K562 (cell line): ENCODE measurements around the gene CZIB. TPM values are rescaled to one million over a fixed set of nuclear protein-coding genes. Genes with fewer than 3 reads are reported as not detected.

Source experiments
- CREM ChIP-seq: IDR thresholded peaks from 2 replicates; pipeline ENCODE4 v1.6.1; 2014; ENCODE audit warnings: antibody characterized with exemption, low read depth
- CUX1 ChIP-seq: fragments of 200-800 bp; sonication (Bioruptor generic); IDR thresholded peaks from 2 replicates; pipeline ENCODE4 v1.6.1; 2016; ENCODE audit warnings: missing genetic modification characterization, missing compliant biosample characterization
- EHMT2 ChIP-seq: fragments of 450-650 bp; IDR thresholded peaks from 2 replicates; pipeline ENCODE4 v1.6.1; 2018; ENCODE audit warnings: antibody characterized with exemption
- ELF2 ChIP-seq: fragments of 250-450 bp; sonication (Bioruptor Pico); IDR thresholded peaks from 2 replicates; pipeline ENCODE4 v1.5.0; 2021; ENCODE audit warnings: mild to moderate bottlenecking
- FIP1L1 ChIP-seq: fragments of 200-400 bp; formaldehyde crosslinking; IDR thresholded peaks from 2 replicates; pipeline ENCODE4 v1.6.1; 2018; ENCODE audit warnings: mild to moderate bottlenecking, low read depth, low read length; ENCODE audit not compliant: poor library complexity, severe bottlenecking
- FOXM1 ChIP-seq, 2 experiments: fragments of 450-650 bp in 1 of 2; sonication (generic) in 1 of 2; formaldehyde crosslinking in 1 of 2; IDR thresholded peaks; 2 replicates each; pipeline versions ENCODE4 v1.6.1 to v1.9.0; 2017 to 2022; ENCODE audit warnings: low read depth in 2 of 2, mild to moderate bottlenecking in 2 of 2, missing genetic modification reagents in 1 of 2, moderate library complexity in 1 of 2
- HMG20A ChIP-seq: fragments of 450-650 bp; formaldehyde crosslinking; conservative IDR thresholded peaks from 2 replicates; pipeline ENCODE4 v1.4.0; 2020; ENCODE audit warnings: mild to moderate bottlenecking, mixed read lengths
- MITF ChIP-seq: IDR thresholded peaks from 2 replicates; pipeline ENCODE4 v1.6.1; 2014; ENCODE audit warnings: antibody characterized with exemption
- MTA3 ChIP-seq: fragments of 450-650 bp; formaldehyde crosslinking; IDR thresholded peaks from 2 replicates; pipeline ENCODE4 v1.6.1; 2017; ENCODE audit warnings: mild to moderate bottlenecking, borderline replicate concordance
- NFIC ChIP-seq: fragments of 450-650 bp; IDR thresholded peaks from 2 replicates; pipeline ENCODE4 v1.6.1; 2017; ENCODE audit warnings: mild to moderate bottlenecking, inconsistent platforms
- PRPF4 ChIP-seq: fragments of 200-400 bp; formaldehyde crosslinking; IDR thresholded peaks from one replicate; pipeline ENCODE4 v1.6.1; 2017; ENCODE audit warnings: low read length, low read depth, mild to moderate bottlenecking; ENCODE audit not compliant: insufficient read depth, poor library complexity, severe bottlenecking
- RAD21 ChIP-seq, 2 experiments: fragments of 250-450 bp in 1 of 2; fragments of 450-650 bp in 1 of 2; sonication (Bioruptor Pico) in 1 of 2; formaldehyde crosslinking in 1 of 2; IDR thresholded peaks in 1 of 2; conservative IDR thresholded peaks in 1 of 2; 2 replicates each; pipeline versions ENCODE4 v1.4.0 to v1.8.0; 2020 to 2022; ENCODE audit warnings: mild to moderate bottlenecking in 2 of 2, moderate library complexity in 1 of 2
- RBM15 ChIP-seq: fragments of 200-400 bp; formaldehyde crosslinking; IDR thresholded peaks from 2 replicates; pipeline ENCODE4 v1.6.1; 2018; ENCODE audit warnings: mild to moderate bottlenecking, low read length, moderate library complexity; ENCODE audit not compliant: insufficient read depth
- RHOXF2B ChIP-seq: fragments of 250-450 bp; sonication (Bioruptor Pico); conservative IDR thresholded peaks from 2 replicates; pipeline ENCODE4 v1.5.1; 2021
- TRIM28 ChIP-seq: fragments of 450-650 bp; IDR thresholded peaks from 2 replicates; pipeline ENCODE4 v1.6.1; 2017
- ZBED1 ChIP-seq: IDR thresholded peaks from 2 replicates; pipeline ENCODE4 v1.6.1; 2014
- ZKSCAN8 ChIP-seq: fragments of 200-800 bp; sonication (Bioruptor generic); IDR thresholded peaks from 2 replicates; pipeline ENCODE4 v1.6.1; 2016; ENCODE audit warnings: missing genetic modification characterization, missing compliant biosample characterization
- ZNF134 ChIP-seq: fragments of 250-450 bp; sonication (Bioruptor Pico); conservative IDR thresholded peaks from 2 replicates; pipeline ENCODE4 v1.4.0; 2020
- polyA plus RNA-seq, 8 experiments: library from polyadenylated mRNA; depleted of rRNA in 4 of 8; stranded (reverse) in 5 of 8; unstranded in 3 of 8; fragments of >200 nt; fragmentation: Nextera tagmentation in 2 of 8; fragmentation: Illumina TruSeq in 1 of 8; extraction: Ambion mirVana in 2 of 8; extraction: Trizol in 1 of 8; gene quantifications; 2 replicates each; pipeline versions ENCODE4 v1.2.1 to v1.2.3, GENCODE V29; 2011 to 2014; ENCODE audit warnings: inconsistent platforms in 1 of 8, missing spikeins in 1 of 8
- total RNA-seq, 7 experiments: library from RNA; depleted of rRNA in 6 of 7; stranded (reverse); fragments of >200 nt in 6 of 7; fragmentation: Illumina TruSeq in 2 of 7; extraction: Trizol in 2 of 7; gene quantifications; 2 replicates each; pipeline versions ENCODE4 v1.2.1 to v1.2.3, GENCODE V29; 2011 to 2021; ENCODE audit warnings: low replicate concordance in 1 of 7
- TF ChIP-seq, protein P1 (sequence below): sonication (generic); formaldehyde crosslinking; IDR thresholded peaks from 2 replicates; pipeline ENCODE4 v1.8.0; 2022; ENCODE audit warnings: mild to moderate bottlenecking, low read depth, missing genetic modification reagents

The CZIB gene
- total and polyA plus RNA-seq, 9 of the 15 experiments (the other 6 are each of a cell fraction or from before 2014, with no cell fraction given), result 52.6 to 111 (median 80.0) TPM

DNA sequence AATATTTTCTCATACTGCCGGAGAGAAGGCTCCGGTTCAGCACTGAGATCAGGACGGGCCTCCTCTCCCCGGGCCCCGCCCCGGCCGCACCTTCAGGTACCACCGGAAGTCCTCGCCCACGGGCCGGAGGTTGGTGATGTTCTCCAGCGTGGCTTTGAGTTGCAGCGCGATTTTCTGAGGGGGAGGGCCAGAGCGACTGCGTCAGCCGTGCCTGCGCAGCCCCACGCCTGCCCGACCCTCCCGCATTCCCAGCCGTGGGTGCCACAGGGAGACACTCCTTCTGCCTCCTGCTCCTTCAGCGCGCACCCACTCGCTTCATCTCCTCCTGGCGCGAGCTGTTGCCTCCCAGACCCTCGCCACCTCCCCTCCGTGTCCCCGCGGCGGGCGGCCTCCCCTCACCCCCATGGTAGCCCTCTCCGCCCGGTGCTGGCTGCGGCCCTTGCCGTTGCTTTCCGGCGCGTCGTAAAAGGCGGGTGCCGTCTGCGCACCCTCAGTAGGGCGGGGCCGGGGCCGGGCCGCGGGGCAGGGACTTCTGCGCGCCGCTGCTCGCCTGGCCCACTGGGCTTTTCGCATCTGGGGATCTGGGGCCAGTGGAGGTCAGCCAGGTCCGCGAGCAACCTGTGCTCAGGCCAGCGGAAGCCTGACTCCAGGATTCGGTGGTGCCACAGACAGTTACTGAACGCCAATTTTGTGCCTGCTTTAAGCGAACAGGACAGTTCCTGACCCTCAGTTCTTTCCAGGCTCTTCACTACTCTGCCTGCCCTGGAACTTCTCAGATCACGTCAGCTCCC is at the start of gene CZIB (continued):
- TF ChIP-seq RAD21 (CRISPR knock-in tag; conservative IDR thresholded peaks at IDR 0.05 in 1 of 2, IDR thresholded peaks at IDR 0.05 in 1 of 2) (no peak), NFIC (peak; percentile 80), ZNF134 (CRISPR knock-in tag) (no peak), MITF (peak; percentile 51; the same call in 1 of the 2 replicates), FOXM1 (IDR thresholded peaks at IDR 0.05; ENCODE audit: low read depth) (no peak), FOXM1 (CRISPR knock-in tag; IDR thresholded peaks at IDR 0.05; ENCODE audit: low read depth) (peak; percentile 75; the same call in 1 of the 2 replicates), ELF2 (CRISPR knock-in tag) (peak; percentile 7; the same call in 1 of the 2 replicates), CREM (peak; percentile 89), CUX1 (CRISPR knock-in tag) (no peak), TRIM28 (no peak), HMG20A (CRISPR knock-in tag) (no peak), PRPF4 (peak; percentile 70), RBM15 (no peak), EHMT2 (no peak; the same call in 1 of the 2 replicates), ZKSCAN8 (CRISPR knock-in tag) (no peak), FIP1L1 (peak; percentile 87), RHOXF2B (peak; percentile 81; the same call in 1 of the 2 replicates), ZBED1 (no peak), MTA3 (peak; percentile 95; the same call in 1 of the 2 replicates)
- TF ChIP-seq, protein P1, sequence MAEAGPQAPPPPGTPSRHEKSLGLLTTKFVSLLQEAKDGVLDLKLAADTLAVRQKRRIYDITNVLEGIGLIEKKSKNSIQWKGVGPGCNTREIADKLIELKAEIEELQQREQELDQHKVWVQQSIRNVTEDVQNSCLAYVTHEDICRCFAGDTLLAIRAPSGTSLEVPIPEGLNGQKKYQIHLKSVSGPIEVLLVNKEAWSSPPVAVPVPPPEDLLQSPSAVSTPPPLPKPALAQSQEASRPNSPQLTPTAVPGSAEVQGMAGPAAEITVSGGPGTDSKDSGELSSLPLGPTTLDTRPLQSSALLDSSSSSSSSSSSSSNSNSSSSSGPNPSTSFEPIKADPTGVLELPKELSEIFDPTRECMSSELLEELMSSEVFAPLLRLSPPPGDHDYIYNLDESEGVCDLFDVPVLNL, result no peak; the same call in 1 of the 2 replicates
